GM08714 (cell line): ENCODE results near the gene BTN3A1.
"Not testable (repeated sequence)": the region's sequence is repeated elsewhere in the genome, so short reads cannot be mapped to it uniquely, and the experiment has no call there.

Source experiments
- H3K4me3 ChIP-seq: fragments of 200-500 bp; sonication (Bioruptor generic); 2 replicates; pipeline ENCODE4 v1.5.1; 2014; ENCODE audit warnings: mild to moderate bottlenecking, low read length, inconsistent platforms
- ZNF274 ChIP-seq: IDR thresholded peaks from 2 replicates; pipeline ENCODE4 v1.6.1; 2012; ENCODE audit warnings: mild to moderate bottlenecking, low read depth, low read length

BTN3A1 gene

DNA sequence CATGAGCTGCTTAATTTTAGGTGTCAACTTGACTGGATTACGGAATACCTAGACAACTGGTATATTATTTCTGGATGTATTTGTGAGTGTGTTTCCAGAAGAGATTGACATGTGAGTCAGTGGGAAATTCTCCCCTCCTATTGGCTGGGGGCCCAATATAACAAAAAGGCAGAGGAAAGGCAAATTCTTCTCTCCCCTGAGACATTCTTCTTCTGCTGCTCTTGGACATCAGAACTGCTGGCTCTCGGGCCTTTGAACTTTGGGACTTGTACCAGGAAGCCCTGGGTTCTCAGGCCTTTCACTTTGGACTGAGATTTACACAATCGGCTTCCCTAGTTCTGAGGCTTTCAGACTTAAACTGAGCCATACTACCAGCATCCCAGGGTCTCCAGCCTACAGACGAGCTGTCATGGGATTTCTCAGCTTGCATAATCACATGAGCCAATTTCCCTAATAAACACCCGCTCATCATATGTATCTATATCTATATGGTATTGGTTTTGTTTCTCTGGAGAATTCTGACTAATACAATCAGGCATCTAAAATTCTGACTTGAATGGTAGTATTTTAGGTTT is 30.6 kb downstream of the BTN3A1 start:
- TF ChIP-seq ZNF274 = no peak
- no peak overlapping the region for H3K4me3 ChIP-seq

- not testable (repeated sequence) for H3K4me3 ChIP-seq
Observed at GRCh38 chr6:26433680-26434079, 31.6 kb downstream of the BTN3A1 start.

DNA sequence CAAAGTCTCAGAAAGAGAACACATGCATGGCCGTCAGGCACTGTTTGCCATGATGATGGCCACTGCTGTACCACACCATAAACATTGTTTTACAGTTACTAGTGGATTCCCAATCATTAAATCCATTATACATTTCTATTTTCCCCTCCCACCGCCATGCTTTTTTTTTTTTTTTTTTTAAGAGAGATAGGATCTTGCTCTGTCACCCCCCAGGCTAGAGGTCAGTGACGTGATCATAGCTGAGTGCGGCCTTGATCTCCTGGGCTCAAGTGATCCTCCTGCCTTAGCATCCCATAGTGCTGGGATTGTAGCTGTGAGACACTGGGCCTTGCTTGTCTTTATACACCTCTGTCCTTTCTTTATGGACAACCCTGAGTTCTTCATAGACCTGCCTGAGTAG is 33.9 kb downstream of the BTN3A1 start:
- TF ChIP-seq ZNF274 = no peak

GRCh38 chr6:26437550-26437949 is 35.5 kb downstream of the BTN3A1 start:
- TF ChIP-seq ZNF274 = no peak
- no peak overlapping the region for H3K4me3 ChIP-seq

More for the DNA sequence above, 33.9 kb downstream of the BTN3A1 start:
- H3K4me3 ChIP-seq = no peak overlapping the region

- TF ChIP-seq ZNF274 = no peak
- H3K4me3 ChIP-seq = no peak overlapping the region
Observed at GRCh38 chr6:26438000-26438399, 35.9 kb downstream of the BTN3A1 start.

DNA sequence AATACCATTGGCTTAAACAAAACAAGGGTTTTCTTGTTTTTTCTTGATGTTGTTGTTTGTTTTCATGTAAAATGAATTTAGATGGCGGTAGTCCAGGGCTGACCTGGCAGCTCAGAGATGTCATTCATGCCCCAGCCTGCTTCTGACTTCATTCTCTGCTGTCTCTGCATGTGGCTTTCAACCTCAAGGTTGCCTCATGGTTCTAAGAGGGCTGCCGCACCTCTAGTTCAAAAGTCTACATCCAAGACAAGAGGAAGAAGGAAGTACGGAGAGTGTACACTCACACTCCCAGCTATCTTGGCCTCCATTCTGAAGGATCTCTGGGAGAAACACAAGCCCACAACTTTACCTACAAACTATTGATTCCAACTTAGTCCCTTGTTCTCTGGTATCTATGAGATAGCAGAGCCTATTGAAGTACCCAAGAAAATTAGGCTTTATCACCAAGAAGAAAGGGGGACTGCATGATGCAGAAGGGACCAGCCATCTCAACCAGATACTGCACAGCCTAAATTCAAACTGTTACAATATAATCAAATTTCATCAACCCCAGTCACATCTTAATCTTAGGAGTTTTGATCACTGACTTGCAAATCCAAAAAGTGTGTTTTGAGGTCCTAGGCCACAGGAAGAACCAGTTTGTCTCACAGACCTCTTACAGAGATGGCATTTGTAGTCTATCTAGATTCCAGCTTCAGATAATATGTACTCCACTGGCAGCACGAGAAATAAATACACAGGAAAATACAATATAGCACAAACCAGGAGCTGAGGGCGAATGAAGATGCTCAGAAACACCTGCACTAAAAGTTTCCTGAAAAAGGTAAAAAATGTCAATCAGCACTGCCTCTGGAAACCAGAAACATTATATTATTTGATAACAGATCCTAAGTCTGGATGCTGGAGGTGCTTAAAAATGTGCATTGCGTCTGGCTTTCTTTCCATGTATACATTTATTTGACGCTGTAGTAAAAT is 37.4 kb downstream of the BTN3A1 start:
- no peak for TF ChIP-seq ZNF274

DNA sequence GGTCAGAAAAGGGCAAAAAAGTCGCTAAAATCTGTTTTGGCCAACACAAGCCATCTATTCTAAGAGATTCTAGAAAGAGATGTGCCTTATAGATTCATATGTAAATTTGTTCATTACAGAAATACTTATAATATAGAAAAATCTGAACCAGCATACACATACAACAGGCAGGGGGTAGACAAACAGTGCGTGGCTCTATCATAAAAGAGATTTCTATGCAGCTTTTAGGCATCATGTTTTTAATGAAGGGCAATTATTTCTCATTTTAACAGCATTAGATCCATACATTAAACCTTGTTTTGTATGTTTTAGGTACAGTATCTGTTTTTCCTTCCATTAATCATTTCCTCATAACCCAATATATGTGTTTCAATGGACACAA is 38.9 kb downstream of the BTN3A1 start:
- no peak for TF ChIP-seq ZNF274

More for the DNA sequence above, 37.4 kb downstream of the BTN3A1 start:
- peak overlapping the region; percentile 24; the same call in 1 of the 2 replicates for H3K4me3 ChIP-seq

DNA sequence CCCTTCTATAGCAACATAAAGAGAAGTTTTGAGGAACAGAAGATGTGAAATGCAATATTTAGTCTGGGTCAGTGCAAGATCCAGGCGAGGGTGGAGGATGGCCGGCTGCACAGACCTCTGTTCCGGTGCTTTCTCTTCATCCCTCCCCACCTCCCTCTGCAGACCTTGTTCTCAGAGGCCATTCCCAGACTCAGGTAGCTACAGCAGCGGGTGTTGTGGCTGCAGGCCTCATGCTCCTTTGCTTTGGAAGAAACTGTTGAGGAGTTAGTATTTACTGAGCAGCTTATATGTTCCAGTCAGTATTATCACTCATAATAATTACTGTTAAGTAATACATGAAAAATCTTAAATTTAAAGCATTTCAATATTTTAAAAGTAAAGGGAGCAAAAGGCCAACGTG is 39.9 kb downstream of the BTN3A1 start:
- H3K4me3 ChIP-seq = no peak overlapping the region; the same call in 1 of the 2 replicates
- no peak for TF ChIP-seq ZNF274

More for the DNA sequence above, 38.9 kb downstream of the BTN3A1 start:
- H3K4me3 ChIP-seq = peak overlapping the region; percentile 92

GRCh38 chr6:26445934-26446667 is 44.0 kb downstream of the BTN3A1 start:
- no peak for TF ChIP-seq ZNF274
- no peak overlapping the region for H3K4me3 ChIP-seq

DNA sequence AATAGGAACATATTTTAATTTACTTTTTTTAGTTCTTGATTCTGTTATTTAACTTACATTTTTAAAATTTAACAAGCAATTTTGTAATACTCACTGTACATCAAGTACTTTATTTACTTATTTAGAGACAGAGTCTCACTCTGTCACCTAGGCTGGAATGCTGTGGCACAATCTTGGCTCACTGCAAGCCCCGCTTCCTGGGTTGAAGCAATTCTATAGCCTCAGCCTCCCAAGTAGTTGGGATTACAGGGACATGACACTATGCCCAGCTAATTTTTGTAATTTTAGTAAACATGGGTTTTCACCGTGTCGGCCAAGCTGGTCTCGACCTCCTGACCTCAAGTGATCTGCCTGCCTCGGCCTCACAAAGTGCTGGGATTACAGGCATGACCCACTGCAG is 45.2 kb downstream of the BTN3A1 start:
- TF ChIP-seq ZNF274 = no peak
- H3K4me3 ChIP-seq = no peak overlapping the region

- no peak overlapping the region for H3K4me3 ChIP-seq
- no peak for TF ChIP-seq ZNF274
Observed at GRCh38 chr6:26450240-26450639, 48.2 kb downstream of the BTN3A1 start.

DNA sequence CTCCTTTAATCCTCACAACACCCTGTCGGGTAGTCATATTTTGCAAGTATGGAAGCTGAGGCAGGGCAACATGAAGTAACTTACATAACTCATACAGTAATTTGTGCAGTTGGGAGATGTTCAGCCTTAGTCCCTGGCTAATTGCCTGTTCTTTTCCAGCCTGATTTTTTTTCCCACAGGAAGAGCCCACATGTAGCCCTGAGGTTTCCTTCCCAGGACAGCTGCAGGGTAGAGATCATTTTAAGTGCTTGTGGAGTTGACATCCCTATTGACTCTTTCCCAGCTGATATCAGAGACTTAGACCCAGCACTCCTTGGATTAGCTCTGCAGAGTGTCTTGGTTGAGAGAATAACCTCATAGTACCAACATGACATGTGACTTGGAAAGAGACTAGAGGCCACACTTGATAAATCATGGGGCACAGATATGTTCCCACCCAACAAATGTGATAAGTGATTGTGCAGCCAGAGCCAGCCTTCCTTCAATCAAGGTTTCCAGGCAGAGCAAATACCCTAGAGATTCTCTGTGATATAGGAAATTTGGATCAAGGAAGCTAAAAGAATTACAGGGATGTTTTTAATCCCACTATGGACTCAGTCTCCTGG is 50.7 kb downstream of the BTN3A1 start:
- TF ChIP-seq ZNF274 = no peak
- no peak overlapping the region for H3K4me3 ChIP-seq

DNA sequence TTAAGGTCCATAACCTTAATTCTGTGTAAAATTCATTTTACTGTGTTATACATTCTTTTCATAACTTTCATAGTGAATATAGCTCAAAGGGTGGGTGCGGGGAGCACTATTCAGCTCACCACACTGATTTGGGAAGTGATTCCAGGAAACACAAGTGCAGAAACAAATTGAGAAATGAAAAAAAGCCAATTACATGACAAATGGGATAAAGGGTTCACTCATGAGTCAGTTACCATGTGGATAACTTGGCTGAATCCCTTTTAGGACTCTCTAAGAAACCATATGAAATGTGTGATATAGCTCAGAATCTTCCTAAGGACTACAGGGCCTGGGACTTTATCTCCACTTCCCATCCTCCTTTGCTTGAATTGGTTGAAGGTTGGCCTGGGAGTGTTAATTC is 52.6 kb downstream of the BTN3A1 start:
- no peak for TF ChIP-seq ZNF274

DNA sequence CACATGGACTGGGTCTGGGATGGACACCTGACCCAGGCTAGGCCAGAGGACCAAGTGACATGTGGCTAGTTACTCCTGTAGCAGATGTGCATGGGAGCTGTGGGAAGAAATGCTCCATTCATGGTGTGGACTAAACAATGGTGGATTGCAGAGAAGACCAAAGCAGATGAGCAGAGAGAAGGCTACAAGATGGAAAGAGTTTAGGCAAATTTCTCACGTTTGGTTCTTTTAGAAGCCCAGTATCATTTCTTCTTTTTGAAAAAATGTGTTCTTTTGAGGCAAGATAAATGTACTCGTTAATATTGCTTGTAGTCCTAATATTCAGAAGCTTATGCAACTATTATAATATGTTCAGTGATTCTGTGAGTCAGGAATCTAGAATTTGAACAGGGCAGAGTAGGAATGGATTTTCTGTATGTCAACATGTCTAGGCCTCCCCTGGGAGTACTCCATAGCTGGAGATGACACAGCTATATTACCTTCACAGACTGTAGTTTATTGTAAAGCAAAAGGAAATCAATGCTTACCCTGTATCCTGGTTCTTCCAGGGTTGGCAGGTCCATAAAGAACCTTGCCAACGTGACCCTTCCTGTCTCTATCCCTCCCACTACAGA is 53.4 kb downstream of the BTN3A1 start:
- no peak for TF ChIP-seq ZNF274
- H3K4me3 ChIP-seq = no peak overlapping the region

More for the DNA sequence above, 52.6 kb downstream of the BTN3A1 start:
- H3K4me3 ChIP-seq = no peak overlapping the region
